Hepatocyte (in vitro differentiated cells): ENCODE results near the gene PIK3AP1.

Experiments
- EZH2 ChIP-seq: fragments of 200-600 bp; sonication (generic); IDR thresholded peaks from 2 replicates; pipeline ENCODE4 v1.6.1; 2016; ENCODE audit warnings: antibody characterized with exemption, mild to moderate bottlenecking, borderline replicate concordance
- EZH2phosphoT487 ChIP-seq: fragments of 200-600 bp; sonication (generic); IDR thresholded peaks from one replicate; pipeline ENCODE4 v1.6.1; 2018; ENCODE audit warnings: antibody characterized with exemption, mild to moderate bottlenecking, low read depth, moderate library complexity; ENCODE audit not compliant: unreplicated experiment, severe bottlenecking
- TF ChIP-seq, protein P1 (sequence below): fragments of 200-600 bp; sonication (generic); IDR thresholded peaks from 2 replicates; pipeline ENCODE4 v1.5.1; 2016; ENCODE audit warnings: antibody characterized with exemption, mild to moderate bottlenecking; ENCODE audit not compliant: poor library complexity

DNA sequence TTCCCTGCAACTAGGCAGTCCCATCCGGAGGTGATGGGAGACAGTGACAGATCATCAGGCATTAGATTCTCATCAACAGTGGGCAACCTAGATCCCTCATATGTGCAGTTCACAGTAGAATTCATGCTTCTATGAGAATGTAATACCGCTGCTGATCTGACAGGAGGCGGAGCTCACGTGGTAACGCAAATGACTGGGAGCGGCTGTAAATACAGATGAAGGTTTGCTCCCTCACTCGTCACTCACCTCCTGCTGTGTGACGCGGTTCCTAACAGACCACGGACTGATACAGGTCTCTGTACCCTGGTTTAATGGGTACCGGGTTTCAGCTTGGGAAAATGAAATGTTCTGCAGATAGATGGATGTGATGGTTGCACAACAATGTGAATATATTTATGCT, 47.8 kb upstream of the PIK3AP1 start:
- TF ChIP-seq, protein P1, sequence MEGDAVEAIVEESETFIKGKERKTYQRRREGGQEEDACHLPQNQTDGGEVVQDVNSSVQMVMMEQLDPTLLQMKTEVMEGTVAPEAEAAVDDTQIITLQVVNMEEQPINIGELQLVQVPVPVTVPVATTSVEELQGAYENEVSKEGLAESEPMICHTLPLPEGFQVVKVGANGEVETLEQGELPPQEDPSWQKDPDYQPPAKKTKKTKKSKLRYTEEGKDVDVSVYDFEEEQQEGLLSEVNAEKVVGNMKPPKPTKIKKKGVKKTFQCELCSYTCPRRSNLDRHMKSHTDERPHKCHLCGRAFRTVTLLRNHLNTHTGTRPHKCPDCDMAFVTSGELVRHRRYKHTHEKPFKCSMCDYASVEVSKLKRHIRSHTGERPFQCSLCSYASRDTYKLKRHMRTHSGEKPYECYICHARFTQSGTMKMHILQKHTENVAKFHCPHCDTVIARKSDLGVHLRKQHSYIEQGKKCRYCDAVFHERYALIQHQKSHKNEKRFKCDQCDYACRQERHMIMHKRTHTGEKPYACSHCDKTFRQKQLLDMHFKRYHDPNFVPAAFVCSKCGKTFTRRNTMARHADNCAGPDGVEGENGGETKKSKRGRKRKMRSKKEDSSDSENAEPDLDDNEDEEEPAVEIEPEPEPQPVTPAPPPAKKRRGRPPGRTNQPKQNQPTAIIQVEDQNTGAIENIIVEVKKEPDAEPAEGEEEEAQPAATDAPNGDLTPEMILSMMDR = no peak
- TF ChIP-seq EZH2phosphoT487 = no peak
- TF ChIP-seq EZH2 = no peak
